NCI-H1092 treated with DMSO at 0.1 percent for 48 hours (cell line): ENCODE data around the gene MT2A.

Experiments
- DNase-seq: peaks from one replicate; lab custom pipeline; 2025; lab: John Stamatoyannopoulos, UW

Gene MT2A

GRCh38 chr16:56639045-56639444 is 30.7 kb downstream of the MT2A start:
- DNase-seq: no peak

GRCh38 chr16:56640076-56640475 is 31.7 kb downstream of the MT2A start:
- DNase-seq: no peak

DNA sequence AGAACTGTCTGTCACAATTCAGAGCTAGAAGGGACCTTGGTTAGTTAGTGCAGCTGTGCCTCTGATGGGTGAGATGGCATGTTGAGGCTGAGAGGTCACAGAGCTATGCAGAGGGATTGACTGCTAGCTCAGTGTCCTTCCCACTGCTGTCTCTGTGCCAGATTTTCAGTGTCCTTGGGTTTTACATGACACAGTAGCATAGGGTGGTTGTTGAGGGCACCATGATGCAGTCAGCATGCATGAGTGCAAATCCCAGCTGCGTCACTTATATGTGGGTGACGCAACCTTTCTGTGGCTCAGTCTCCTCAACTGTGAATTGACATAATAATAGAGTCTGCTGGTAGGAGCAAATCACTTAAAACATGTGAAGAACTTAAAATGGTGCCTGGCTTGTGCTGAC is 32.8 kb downstream of the MT2A start:
- no peak for DNase-seq

- no peak for DNase-seq
Observed at GRCh38 chr16:56643080-56643778, 34.8 kb downstream of the MT2A start.

DNA sequence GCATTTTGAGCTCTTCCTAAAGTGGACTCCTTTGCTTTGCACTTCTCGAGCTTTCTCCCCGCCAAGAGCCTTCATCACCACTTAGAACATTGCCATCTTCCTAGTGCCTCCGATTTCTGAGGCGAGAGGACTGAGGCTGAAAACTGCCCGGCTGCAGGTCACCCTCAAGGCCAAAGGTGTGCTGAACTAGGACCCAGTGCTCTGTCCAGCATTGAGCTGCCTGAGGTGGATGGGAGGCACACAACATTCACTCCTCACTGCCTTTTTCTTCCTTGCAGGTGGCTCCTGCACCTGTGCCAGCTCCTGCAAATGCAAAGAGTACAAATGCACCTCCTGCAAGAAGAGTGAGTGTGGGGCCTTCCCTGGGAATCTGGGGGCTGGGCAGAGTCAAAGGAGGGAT is 35.4 kb downstream of the MT2A start:
- no peak for DNase-seq

- no peak for DNase-seq
Observed at GRCh38 chr16:56645311-56645710, 36.9 kb downstream of the MT2A start.

GRCh38 chr16:56645838-56646237 is 37.5 kb downstream of the MT2A start:
- DNase-seq: no peak

DNA sequence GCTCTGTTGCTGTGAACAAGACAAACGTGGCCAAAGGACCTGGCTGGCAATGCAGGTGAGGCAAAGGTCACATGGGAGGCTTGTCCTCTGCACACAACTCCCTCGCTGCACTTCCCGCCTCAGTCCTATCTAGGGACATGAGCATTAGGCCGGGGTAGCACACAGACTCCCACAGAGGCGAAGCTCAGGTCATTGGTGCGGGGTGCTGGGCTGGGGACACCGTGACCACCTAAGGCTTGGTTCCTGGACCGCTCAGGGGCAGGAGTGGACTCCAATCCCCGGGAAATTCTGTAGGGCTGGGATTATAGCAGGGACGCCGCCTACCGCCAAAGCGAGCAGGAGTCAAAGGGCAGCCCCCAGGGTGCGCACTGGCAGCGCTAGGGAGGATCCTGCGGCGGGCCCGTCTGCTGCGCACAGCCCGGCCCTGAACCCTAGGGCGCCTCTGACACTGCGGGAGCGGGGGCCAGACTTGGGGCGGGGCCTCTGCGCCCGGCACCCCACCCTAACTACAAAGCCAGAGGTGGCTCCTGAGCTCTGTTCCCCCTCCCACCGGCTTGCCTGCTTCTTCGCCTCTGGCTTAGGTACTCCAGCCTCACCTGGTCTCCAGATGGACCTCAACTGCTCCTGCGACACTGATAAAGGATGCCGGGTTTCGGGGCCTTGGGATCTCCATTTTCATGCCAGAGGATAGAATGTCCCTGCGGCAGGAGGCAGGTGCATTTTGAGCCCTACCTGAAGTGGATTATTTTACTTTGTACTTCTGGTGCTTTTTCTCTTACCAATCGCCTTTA is 39.5 kb downstream of the MT2A start:
- no peak for DNase-seq

DNA sequence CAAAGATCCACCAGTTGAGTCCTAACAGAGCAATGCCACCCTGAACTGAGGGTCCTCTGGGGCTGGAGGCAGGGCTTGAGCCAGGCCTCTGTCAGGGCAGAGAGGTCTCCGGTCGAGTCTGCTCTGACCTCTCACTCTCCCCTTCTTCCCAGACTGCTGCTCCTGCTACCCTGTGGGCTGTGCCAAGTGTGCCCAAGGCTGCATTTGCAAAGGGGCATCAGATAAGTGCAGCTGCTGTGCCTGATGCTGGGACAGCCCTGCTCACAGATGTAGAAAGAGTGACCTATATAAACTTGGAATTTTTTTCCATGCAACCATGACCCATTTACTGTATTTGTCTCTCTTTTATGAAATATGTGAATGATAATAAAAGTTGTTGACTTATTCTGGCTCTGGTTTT is 40.9 kb downstream of the MT2A start:
- DNase-seq: no peak

- DNase-seq: no peak
Observed at GRCh38 chr16:56649820-56650219, 41.4 kb downstream of the MT2A start.

DNA sequence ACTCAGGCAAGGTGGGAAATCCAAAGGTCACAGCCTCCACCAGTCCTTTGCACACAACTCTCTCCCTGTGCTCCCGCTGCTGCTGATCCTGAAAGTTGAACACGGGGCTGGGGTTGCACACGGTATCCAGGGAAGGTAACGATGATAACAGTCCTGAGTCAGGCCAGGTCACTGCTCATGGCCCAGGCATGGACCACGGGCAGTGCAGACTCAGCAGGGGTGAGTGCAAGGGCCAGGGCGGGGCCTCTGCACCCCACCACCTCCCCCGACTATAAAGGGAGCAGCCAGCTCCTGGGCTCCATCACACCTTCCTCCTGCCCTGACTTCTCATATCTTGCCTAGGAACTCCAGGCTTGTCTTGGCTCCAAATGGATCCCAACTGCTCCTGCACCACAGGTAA is 43.2 kb downstream of the MT2A start, which contains the start of gene MT1B:
Gene MT1B (plus strand): TSS at position 301 of the 400 bp plus-strand sequence. CDS start 68 bp downstream, at position 369.
- DNase-seq: no peak

GRCh38 chr16:56652600-56652999 is 44.2 kb downstream of the MT2A start:
- DNase-seq: no peak

- no peak for DNase-seq
Observed at GRCh38 chr16:56653218-56653617, 44.8 kb downstream of the MT2A start.

- peak; percentile 3 for DNase-seq
Observed at GRCh38 chr16:56657555-56658326, 49.4 kb downstream of the MT2A start, which contains the start of gene MT1F. Gene MT1F (plus strand): TSS chr16:56657959. CDS start chr16:56658059, 100 bp downstream.

DNA sequence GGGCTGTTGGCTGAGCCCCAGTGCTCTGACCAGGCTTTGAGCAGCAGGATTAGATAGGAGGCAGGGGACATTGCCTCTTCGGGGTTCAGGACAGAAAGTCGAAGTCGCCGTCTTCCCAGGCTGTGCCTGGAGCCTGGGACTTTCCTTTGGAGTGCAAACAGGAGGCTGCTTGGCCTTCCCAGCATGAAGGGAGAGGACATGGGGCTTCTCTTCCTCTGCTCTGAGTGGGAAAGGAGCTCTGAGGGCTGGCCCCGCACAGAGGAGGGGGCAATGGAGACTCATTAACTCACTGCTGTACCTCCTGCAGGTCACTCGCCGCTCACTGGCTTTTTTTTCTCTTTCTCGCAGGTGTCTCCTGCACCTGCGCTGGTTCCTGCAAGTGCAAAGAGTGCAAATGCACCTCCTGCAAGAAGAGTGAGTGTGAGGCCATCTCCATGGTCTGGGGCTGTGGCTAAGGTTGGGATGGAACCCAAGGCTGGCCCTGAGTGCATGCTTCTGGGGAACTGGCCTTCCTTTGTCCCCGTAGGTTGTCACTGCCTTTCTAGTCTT is 50.0 kb downstream of the MT2A start:
- DNase-seq: no peak
